ENCODE results near the gene ANXA8. TPM values are rescaled to one million over a fixed set of nuclear protein-coding genes. Genes with fewer than 3 reads are reported as not detected.

ANXA8 gene
- total RNA-seq, 1 experiment from 2014 or later, result not detected

DNA sequence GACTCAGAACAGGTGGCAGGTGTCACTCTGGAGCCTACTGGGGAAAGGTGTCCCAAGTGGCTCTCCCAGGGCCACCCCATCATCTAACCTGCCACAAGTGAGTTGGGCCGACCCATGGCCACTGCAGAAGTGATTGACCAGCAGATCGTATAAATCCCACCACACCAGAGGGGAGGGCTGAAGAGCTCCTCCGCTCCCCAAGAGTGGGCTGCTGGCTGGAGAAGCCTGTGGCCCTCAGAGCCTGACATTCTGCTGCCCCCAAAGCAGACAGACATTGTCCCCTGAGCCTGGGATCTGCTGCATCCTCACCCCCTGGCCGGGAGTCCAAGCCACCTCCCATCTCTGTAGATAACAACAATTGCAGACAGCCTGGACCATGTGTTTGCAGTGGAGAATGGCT, 36.7 kb downstream of the ANXA8 start:
- H3K27me3 ChIP-seq (ENCODE audit: control insufficient read depth, insufficient read depth, low read length), result no peaks in the 10 kb centered on the region
- H3K36me3 ChIP-seq (replicated peaks; ENCODE audit: control insufficient read depth, insufficient read depth, low read length), result no peaks in the 10 kb centered on the region
- no peak overlapping the region for H3K4me3 ChIP-seq (ENCODE audit: insufficient read depth, low read depth, low read length)
- no peak for DNase-seq

DNA sequence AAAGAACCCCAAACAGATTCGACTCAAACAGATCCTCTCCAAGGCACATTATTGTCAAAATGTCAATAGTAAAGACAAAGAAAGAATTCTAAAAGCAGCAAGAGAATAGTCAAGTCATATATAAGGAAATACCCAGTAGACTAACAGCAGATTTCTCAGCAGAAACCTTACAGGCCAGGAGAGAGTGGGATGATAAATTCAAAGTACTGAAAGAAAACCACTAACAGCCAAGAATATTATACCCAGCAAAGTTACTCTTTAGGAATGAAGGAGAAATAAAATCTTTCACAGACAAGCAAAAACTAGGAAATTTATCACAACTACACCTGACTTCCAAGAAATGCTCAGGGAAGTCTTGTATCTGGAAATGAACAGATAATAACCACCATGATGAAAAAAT, 38.2 kb downstream of the ANXA8 start:
- no peak for DNase-seq
- H3K27me3 ChIP-seq (ENCODE audit: control insufficient read depth, insufficient read depth, low read length), result no peaks in the 10 kb centered on the region
- no peaks in the 10 kb centered on the region for H3K36me3 ChIP-seq (replicated peaks; ENCODE audit: control insufficient read depth, insufficient read depth, low read length)
- H3K4me3 ChIP-seq (ENCODE audit: insufficient read depth, low read depth, low read length), result no peak overlapping the region

DNA sequence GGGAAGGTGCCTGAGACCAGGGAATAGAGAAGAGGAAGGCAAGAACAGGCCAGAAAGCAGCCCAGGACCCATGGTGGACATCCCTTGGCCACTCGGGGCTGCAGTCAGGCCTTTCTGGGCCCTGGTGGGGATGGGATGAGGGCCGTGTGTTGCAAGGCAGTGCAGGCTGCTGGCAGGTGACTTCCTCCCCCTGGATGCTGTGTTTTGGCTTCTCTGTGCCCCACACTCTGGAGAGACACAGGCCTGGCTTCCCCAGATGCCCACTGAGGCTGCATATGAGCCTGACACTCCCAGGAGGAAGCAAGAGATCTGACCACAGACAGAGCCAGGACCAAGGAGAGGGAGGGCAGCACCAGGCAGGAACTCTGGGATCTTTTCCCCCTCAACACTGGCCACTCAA, 39.9 kb downstream of the ANXA8 start:
- no peak overlapping the region for H3K4me3 ChIP-seq (ENCODE audit: insufficient read depth, low read depth, low read length)
- no peaks in the 10 kb centered on the region for H3K27me3 ChIP-seq (ENCODE audit: control insufficient read depth, insufficient read depth, low read length)
- DNase-seq, result no peak
- H3K36me3 ChIP-seq (replicated peaks; ENCODE audit: control insufficient read depth, insufficient read depth, low read length), result no peaks in the 10 kb centered on the region

DNA sequence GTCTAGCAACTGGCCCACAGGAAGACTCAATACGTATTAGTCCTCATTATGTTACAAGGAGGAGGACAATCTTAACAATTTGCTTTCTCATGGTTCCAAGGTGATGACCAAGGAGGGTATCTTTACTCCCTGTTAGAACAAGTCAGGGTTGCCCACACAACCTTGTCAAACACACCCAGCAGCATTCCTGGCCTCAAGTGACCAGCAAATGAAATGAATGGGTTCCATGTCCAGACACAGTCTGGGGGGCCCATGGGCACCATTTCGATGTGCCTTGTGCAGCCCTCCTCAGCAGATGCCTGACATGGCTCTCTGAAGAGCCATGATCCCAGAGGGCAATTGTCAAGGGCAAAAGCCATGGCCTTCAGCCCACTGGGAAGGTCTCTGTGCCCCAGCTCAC, 40.8 kb downstream of the ANXA8 start:
- Histone ChIP-seq H3K36me3 (replicated peaks; ENCODE audit: control insufficient read depth, insufficient read depth, low read length) (no peaks in the 10 kb centered on the region), H3K4me3 (ENCODE audit: insufficient read depth, low read depth, low read length) (no peak overlapping the region), H3K27me3 (ENCODE audit: control insufficient read depth, insufficient read depth, low read length) (no peaks in the 10 kb centered on the region)
- no peak for DNase-seq

DNA sequence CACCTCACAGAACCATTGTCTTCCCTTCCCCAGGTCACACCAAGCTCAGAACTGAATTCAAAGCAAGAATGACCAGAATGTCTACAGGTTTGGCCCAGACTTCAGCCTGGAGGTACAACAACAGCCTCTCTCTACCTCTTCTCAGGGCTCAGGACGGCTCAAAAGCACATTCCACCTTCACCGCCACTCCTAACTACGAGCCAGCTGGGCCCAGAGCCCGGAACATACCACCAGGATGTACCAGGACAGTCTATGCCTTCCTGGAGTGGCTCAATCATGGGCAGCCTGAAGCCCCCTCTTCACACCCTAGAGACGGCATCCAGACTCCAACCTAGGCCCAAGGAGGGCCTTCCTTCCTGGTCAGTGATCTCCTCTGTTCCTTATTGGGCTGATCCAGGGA, 41.6 kb downstream of the ANXA8 start:
- H3K27me3 ChIP-seq (ENCODE audit: control insufficient read depth, insufficient read depth, low read length), result no peaks in the 10 kb centered on the region
- DNase-seq, result no peak
- no peaks in the 10 kb centered on the region for H3K36me3 ChIP-seq (replicated peaks; ENCODE audit: control insufficient read depth, insufficient read depth, low read length)
- no peak overlapping the region for H3K4me3 ChIP-seq (ENCODE audit: insufficient read depth, low read depth, low read length)

DNA sequence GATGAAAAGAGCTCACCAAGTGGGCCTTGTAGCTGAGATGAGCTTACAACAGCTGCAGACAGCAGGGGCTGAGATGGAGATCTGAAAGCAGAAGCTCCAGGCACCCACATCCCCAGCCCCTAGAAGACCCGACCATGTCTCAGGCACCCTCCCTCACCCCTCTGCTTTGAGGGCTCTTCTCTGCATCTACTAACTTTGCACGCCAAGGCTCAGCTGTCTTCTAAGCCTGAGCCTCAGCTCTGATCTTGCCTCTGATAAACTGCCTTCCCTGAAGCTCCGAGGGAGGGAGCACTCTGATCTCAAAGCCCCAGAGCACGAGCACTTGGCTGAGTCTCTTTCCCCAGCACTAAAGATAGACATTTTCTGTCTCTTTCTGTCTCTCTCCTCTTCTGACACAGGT, 42.0 kb downstream of the ANXA8 start:
- no peak for DNase-seq
- Histone ChIP-seq H3K4me3 (ENCODE audit: insufficient read depth, low read depth, low read length) (no peak overlapping the region), H3K36me3 (replicated peaks; ENCODE audit: control insufficient read depth, insufficient read depth, low read length) (no peaks in the 10 kb centered on the region), H3K27me3 (ENCODE audit: control insufficient read depth, insufficient read depth, low read length) (no peaks in the 10 kb centered on the region)

DNA sequence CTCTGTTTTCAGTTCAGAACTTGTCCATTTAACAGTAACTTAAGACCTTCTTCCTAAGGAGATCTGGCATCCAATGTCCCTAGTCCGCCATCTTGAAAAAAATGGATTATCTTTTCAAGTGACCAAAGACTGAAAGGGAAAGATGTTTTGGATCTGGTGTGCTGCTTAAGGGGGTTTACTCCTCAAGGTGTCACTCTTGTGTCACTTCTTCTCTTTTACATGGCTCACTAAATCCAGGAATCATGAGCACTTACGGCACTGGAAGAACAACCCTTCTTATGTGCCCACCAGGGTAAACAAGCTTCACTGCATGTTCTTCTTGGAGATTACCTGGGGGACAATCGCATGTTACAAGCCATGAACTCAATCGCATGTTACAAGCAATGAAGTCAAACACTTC, 43.7 kb downstream of the ANXA8 start:
- peak; percentile 47 for DNase-seq
- H3K27me3 ChIP-seq (ENCODE audit: control insufficient read depth, insufficient read depth, low read length), result no peaks in the 10 kb centered on the region
- H3K36me3 ChIP-seq (replicated peaks; ENCODE audit: control insufficient read depth, insufficient read depth, low read length), result no peaks in the 10 kb centered on the region
- H3K4me3 ChIP-seq (ENCODE audit: insufficient read depth, low read depth, low read length), result no peak overlapping the region

DNA sequence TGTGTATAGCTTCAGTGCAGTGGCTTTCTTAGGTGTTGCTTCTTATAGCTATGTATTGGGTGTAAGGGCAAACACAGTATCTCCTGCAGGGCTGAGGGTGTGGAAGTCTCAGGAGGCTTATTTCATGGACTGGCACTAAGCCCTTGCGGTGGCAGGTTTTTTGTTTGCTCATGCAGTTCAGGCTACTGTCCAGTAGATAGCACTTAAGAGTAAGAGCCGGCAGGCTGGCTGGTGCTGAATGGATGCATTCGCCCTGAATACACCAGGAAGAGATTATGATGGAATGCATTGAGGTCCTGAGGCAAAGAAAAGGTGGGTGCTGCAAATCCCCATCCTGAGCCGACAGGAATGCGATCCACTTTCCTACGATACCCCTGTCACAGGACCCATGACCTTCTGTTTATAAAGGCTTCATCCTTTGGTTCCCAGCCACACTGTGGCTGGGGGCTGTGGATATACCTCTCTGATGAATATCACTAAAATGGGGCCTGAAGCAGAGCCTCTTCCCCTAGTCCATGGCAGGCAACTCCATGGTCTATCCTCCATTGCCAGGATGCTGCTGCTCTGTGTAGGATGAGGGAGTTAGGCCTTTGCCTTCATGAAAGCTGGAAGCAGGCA, 44.9 kb downstream of the ANXA8 start:
- Histone ChIP-seq H3K36me3 (replicated peaks; ENCODE audit: control insufficient read depth, insufficient read depth, low read length) (no peaks in the 10 kb centered on the region), H3K4me3 (ENCODE audit: insufficient read depth, low read depth, low read length) (no peak overlapping the region), H3K27me3 (ENCODE audit: control insufficient read depth, insufficient read depth, low read length) (no peaks in the 10 kb centered on the region)
- DNase-seq, result peak; percentile 68

DNA sequence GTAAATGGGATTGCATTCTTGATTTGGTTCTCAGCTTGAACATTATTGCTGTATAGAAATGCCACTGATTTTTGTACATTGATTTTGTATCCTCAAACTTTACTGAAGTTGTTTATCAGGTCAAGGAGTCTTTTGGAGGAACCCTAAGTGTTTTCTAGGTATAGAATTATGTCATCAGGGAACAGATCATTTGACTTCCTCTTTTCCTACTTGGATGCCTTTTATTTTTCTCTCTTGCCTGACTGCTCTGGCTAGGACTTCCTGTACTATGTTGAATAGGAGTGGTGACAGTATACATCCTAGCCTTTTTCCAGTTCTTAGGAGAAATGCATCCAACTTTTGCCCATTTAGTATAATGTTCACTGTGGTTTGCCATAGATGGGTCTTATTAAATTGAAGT, 48.8 kb downstream of the ANXA8 start:
- no peak overlapping the region for H3K4me3 ChIP-seq (ENCODE audit: insufficient read depth, low read depth, low read length)
- no peak for DNase-seq
- H3K36me3 ChIP-seq (replicated peaks; ENCODE audit: control insufficient read depth, insufficient read depth, low read length), result no peaks in the 10 kb centered on the region
- H3K27me3 ChIP-seq (ENCODE audit: control insufficient read depth, insufficient read depth, low read length), result no peaks in the 10 kb centered on the region

DNA sequence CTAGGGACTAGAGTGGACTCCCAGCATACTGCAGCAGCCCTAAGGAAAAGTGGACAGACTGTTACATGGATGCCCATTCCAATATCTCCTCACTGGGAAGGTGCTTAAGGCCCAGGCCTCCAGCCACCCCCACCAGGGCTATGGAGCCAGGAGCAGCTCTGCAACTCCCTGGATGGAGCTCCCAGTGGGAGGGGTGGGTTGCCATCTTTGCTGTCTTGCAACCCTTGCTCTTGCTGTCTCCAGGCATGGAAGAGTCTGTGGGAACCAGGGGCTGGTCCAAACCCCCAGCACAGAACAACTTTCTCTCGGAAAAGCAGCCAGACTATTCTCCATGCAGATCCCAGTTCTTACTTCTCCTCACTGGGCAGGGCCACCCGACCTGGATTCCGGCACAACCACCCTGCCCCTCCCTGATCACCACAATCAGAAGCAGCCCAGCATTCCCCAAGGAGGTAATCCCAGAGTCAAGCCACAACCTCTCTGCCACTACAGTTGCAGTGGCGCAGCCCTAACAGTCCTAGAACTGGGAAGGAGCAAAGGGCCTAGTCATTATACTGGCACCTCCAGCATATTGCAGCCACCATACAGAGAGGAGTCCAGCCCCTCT, 58.0 kb downstream of the ANXA8 start:
- Histone ChIP-seq H3K4me3 (ENCODE audit: insufficient read depth, low read depth, low read length) (no peak overlapping the region), H3K27me3 (ENCODE audit: control insufficient read depth, insufficient read depth, low read length) (no peaks in the 10 kb centered on the region), H3K36me3 (replicated peaks; ENCODE audit: control insufficient read depth, insufficient read depth, low read length) (no peaks in the 10 kb centered on the region)
- DNase-seq, result no peak

DNA sequence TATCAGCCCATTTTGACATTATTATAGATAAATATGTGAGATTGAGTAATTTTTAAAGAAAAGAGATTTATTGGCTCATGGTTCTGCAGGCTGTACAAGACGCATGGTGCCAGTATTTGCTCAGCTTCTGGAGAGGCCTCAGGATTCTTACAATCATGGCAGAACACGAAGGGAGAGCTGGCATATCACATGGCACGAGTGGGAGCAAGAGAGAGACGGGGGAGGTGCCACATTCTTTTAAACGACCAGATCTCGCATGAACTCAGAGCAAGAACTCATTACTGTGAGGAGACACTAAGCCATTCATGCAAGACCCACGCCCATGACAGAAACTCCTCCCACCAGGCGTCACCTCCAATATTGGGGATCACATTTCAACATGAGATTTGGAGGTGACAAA, 59.7 kb downstream of the ANXA8 start:
- no peak for DNase-seq
- H3K4me3 ChIP-seq (ENCODE audit: insufficient read depth, low read depth, low read length), result no peak overlapping the region
- no peaks in the 10 kb centered on the region for H3K36me3 ChIP-seq (replicated peaks; ENCODE audit: control insufficient read depth, insufficient read depth, low read length)
- no peaks in the 10 kb centered on the region for H3K27me3 ChIP-seq (ENCODE audit: control insufficient read depth, insufficient read depth, low read length)

DNA sequence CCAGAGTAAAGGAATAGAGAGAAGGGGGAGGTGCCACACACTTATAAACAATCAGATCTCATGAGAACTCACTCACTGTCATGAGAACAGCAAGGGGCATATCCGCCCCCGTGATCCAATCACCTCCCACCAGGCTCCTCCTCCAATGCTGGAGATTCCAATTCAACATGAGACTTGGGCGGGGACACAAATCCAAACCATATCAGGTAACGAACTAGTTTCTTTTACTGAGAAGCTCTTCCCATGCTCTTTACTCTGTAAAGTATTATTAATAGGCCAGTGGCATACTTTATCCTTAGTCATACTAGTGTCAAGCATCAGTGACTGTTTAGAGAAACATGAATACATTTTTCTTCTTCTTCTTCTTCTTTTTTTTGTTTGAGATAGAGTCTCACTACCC, 60.4 kb downstream of the ANXA8 start:
- no peaks in the 10 kb centered on the region for H3K27me3 ChIP-seq (ENCODE audit: control insufficient read depth, insufficient read depth, low read length)
- H3K36me3 ChIP-seq (replicated peaks; ENCODE audit: control insufficient read depth, insufficient read depth, low read length), result no peaks in the 10 kb centered on the region
- DNase-seq, result no peak
- H3K4me3 ChIP-seq (ENCODE audit: insufficient read depth, low read depth, low read length), result no peak overlapping the region

DNA sequence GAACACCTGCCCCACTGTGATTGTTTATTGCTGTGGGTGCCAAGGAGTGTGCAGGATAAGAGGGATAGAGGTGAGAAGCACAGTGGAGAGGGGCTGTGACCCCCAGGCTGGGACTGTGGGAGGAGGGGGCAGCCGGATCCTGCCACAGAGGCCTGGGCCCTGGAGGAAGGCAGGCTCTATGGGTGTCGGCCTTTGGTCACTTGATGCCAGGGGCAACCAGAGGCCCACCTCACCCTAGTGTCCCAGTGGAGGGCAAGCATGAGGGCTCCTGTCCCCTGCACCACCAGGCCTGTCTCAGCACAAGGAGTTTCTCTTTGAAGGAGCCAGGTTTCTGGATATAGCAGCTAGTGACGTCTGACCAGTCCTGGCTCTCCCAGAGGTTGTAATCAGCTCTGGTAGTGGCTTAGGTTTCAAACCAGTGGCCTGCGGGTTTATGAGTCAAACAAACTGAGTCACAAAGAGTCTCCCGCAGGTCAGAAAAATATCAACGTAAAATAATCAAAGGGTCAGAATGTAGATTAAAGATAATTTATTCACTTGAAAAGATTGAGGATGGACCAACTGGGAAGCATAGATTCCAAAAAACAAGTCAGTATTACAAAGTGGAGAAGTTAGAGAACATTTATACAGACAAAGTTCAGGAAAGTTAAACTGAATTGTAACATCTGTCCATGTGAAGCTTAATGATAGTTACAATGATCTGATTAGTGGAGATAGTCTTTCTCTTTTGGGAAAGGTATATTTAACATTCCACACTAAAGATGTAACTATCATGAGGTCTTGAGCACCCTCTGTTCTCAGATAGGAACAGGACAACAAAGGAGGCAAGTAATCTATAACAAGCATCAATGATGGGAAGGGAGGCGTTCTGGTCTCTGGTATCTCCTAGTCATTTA, 62.6 kb downstream of the ANXA8 start:
- Histone ChIP-seq H3K4me3 (ENCODE audit: insufficient read depth, low read depth, low read length) (no peak overlapping the region), H3K27me3 (ENCODE audit: control insufficient read depth, insufficient read depth, low read length) (no peaks in the 10 kb centered on the region), H3K36me3 (replicated peaks; ENCODE audit: control insufficient read depth, insufficient read depth, low read length) (no peaks in the 10 kb centered on the region)
- DNase-seq, result no peak

DNA sequence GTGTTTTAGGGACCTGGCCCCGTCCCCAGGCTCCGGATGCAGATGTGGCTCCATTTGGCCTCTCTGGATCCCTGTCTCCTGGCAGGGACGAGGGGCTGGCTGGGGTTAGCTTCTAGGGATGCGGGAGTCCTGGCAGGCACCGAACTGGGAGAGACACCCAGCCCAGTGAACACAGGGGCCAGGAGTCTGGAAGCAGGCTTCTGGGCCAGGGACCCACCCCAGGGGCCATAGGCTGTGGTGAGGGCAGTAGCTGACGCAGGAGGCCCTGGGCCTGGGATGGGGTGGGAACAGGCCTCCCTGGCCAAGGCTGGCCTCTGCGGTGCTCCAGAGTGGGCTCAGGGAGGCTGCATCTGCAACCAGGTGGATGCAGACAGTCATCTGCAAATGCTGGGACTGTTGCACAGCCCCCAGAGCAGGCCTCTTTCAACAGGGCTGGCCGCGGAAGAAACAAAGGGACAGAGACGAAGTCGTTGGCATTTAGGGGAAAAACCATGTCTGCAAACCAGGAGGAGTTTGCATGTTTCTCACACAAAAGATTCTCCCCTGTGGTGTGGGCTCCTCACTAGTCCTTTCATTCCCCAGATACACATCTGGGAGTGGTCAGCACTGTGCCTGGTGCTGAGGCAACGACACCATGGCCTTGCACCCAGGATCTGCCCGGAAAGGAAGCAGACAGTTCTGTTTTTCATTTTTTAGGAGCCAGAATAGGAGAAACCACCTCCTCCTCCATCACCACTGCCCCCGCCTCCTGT, 63.4 kb downstream of the ANXA8 start:
- peak; percentile 67 for DNase-seq
- H3K4me3 ChIP-seq (ENCODE audit: insufficient read depth, low read depth, low read length), result no peak overlapping the region
- no peaks in the 10 kb centered on the region for H3K36me3 ChIP-seq (replicated peaks; ENCODE audit: control insufficient read depth, insufficient read depth, low read length)
- H3K27me3 ChIP-seq (ENCODE audit: control insufficient read depth, insufficient read depth, low read length), result no peaks in the 10 kb centered on the region
